Subcutaneous abdominal adipose tissue (tissue), 5 donors: ENCODE results near the gene ZNF653.

Experiments
- H3K27ac ChIP-seq: one replicate; pipeline ENCODE4 v1.7.0; 2013; ENCODE audit warnings: low read depth, mild to moderate bottlenecking, inconsistent platforms, low read length, moderate library complexity
- H3K27me3 ChIP-seq, 5 donors: one replicate each; pipeline ENCODE4 v1.7.0; 2013; ENCODE audit warnings: low read length in 5 of 5, inconsistent platforms in 1 of 5; ENCODE audit not compliant: control insufficient read depth in 5 of 5, insufficient read depth in 4 of 5
- H3K36me3 ChIP-seq, 5 donors: one replicate each; pipeline ENCODE4 v1.7.0; 2013; ENCODE audit warnings: low read length in 5 of 5; ENCODE audit not compliant: control insufficient read depth in 5 of 5, insufficient read depth in 5 of 5
- H3K4me1 ChIP-seq, 5 donors: one replicate each; pipeline ENCODE4 v1.7.0; 2013; ENCODE audit warnings: low read length in 5 of 5, mild to moderate bottlenecking in 3 of 5, moderate library complexity in 1 of 5; ENCODE audit not compliant: control insufficient read depth in 5 of 5, insufficient read depth in 5 of 5
- H3K4me3 ChIP-seq, 5 donors: one replicate each; pipeline ENCODE4 v1.7.0; 2013; ENCODE audit warnings: low read length in 5 of 5, low read depth in 1 of 5
- H3K9ac ChIP-seq, 5 donors: one replicate each; pipeline ENCODE4 v1.7.0; 2013; ENCODE audit warnings: low read length in 5 of 5, mild to moderate bottlenecking in 4 of 5, moderate library complexity in 3 of 5
- H3K9me3 ChIP-seq, 5 donors: one replicate each; pipeline ENCODE4 v1.7.0; 2013; ENCODE audit warnings: low read length in 5 of 5; ENCODE audit not compliant: control insufficient read depth in 5 of 5
- donor health status: healthy.
- donor health status: healthy.
- donor health status: healthy.
- donor health status: healthy.
- donor health status: healthy.

Gene ZNF653

GRCh38 chr19:11496391-11497163 lies 9.1 kb downstream of the ZNF653 start:
- Histone ChIP-seq H3K27ac (no peak overlapping the region), H3K4me1 (no peaks in the 10 kb centered on the region), H3K36me3 (peaks cover 0 to 42% (median 24%) of the 10 kb centered on the region in 5 donors), H3K9ac (no peak overlapping the region), H3K4me3 (no peak overlapping the region), H3K27me3 (no peaks in the 10 kb centered on the region), H3K9me3 (no peaks in the 10 kb centered on the region)

- Histone ChIP-seq H3K36me3 (peaks cover 0 to 48% (median 28%) of the 10 kb centered on the region in 5 donors), H3K27ac (no peak overlapping the region), H3K27me3 (no peaks in the 10 kb centered on the region), H3K4me3 (no peak overlapping the region), H3K9me3 (no peaks in the 10 kb centered on the region), H3K9ac (no peak overlapping the region), H3K4me1 (no peaks in the 10 kb centered on the region)
Measured at GRCh38 chr19:11495885-11496284, 9.8 kb downstream of the ZNF653 start.

- Histone ChIP-seq H3K4me1 (no peaks in the 10 kb centered on the region), H3K9ac (no peak overlapping the region), H3K36me3 (peaks cover 0 to 52% (median 28%) of the 10 kb centered on the region in 5 donors), H3K27me3 (no peaks in the 10 kb centered on the region), H3K9me3 (no peaks in the 10 kb centered on the region), H3K4me3 (no peak overlapping the region), H3K27ac (no peak overlapping the region)
Measured at GRCh38 chr19:11495481-11495880, 10.2 kb downstream of the ZNF653 start.

GRCh38 chr19:11494634-11495285 lies 10.9 kb downstream of the ZNF653 start:
- no peak overlapping the region for H3K4me3 ChIP-seq
- H3K4me1 ChIP-seq = no peaks in the 10 kb centered on the region
- no peak overlapping the region for H3K27ac ChIP-seq
- H3K27me3 ChIP-seq = no peaks in the 10 kb centered on the region
- no peaks in the 10 kb centered on the region for H3K9me3 ChIP-seq
- H3K36me3 ChIP-seq = peaks cover 0 to 52% (median 28%) of the 10 kb centered on the region in 5 donors
- H3K9ac ChIP-seq = no peak overlapping the region

GRCh38 chr19:11489378-11489777 lies 16.3 kb downstream of the ZNF653 start:
- Histone ChIP-seq H3K36me3 (peaks cover 0 to 36% (median 15%) of the 10 kb centered on the region in 5 donors), H3K4me3 (no peak overlapping the region), H3K27me3 (peaks cover 0 to 3% (median 0%) of the 10 kb centered on the region in 5 donors), H3K27ac (no peak overlapping the region), H3K9ac (no peak overlapping the region), H3K4me1 (no peaks in the 10 kb centered on the region), H3K9me3 (no peaks in the 10 kb centered on the region)

GRCh38 chr19:11486661-11487503 lies 18.8 kb downstream of the ZNF653 start:
- Histone ChIP-seq H3K4me1 (peaks cover 0 to 14% (median 13%) of the 10 kb centered on the region in 5 donors), H3K36me3 (peaks cover 0 to 29% (median 15%) of the 10 kb centered on the region in 5 donors), H3K9ac (no peak overlapping the region), H3K9me3 (no peaks in the 10 kb centered on the region), H3K4me3 (no peak overlapping the region), H3K27me3 (peaks cover 4 to 15% (median 14%) of the 10 kb centered on the region in 5 donors), H3K27ac (no peak overlapping the region)

GRCh38 chr19:11485245-11485837 lies 20.3 kb downstream of the ZNF653 start:
- H3K27me3 ChIP-seq = peaks cover 14 to 28% (median 24%) of the 10 kb centered on the region in 5 donors
- H3K4me1 ChIP-seq = peaks cover 0 to 19% (median 16%) of the 10 kb centered on the region in 5 donors
- H3K9ac ChIP-seq = no peak overlapping the region
- H3K4me3 ChIP-seq = no peak overlapping the region
- no peak overlapping the region for H3K27ac ChIP-seq
- H3K9me3 ChIP-seq = no peaks in the 10 kb centered on the region
- H3K36me3 ChIP-seq = peaks cover 0 to 20% (median 9%) of the 10 kb centered on the region in 5 donors

- no peak overlapping the region for H3K9ac ChIP-seq
- H3K36me3 ChIP-seq = peaks cover 0 to 20% (median 9%) of the 10 kb centered on the region in 5 donors
- H3K27me3 ChIP-seq = peaks cover 14 to 33% (median 29%) of the 10 kb centered on the region in 5 donors
- no peak overlapping the region for H3K4me3 ChIP-seq
- no peaks in the 10 kb centered on the region for H3K9me3 ChIP-seq
- H3K27ac ChIP-seq = no peak overlapping the region
- peaks cover 0 to 27% (median 20%) of the 10 kb centered on the region in 5 donors for H3K4me1 ChIP-seq
Measured at GRCh38 chr19:11483366-11484111, 22.1 kb downstream of the ZNF653 start.
